ENCODE data around the gene SMAD6. TPM values are rescaled to one million over a fixed set of nuclear protein-coding genes. Genes with fewer than 3 reads are reported as not detected.

The SMAD6 gene
- total RNA-seq, 2 donors from 2014 or later: 0.31 to 0.35 TPM

DNA sequence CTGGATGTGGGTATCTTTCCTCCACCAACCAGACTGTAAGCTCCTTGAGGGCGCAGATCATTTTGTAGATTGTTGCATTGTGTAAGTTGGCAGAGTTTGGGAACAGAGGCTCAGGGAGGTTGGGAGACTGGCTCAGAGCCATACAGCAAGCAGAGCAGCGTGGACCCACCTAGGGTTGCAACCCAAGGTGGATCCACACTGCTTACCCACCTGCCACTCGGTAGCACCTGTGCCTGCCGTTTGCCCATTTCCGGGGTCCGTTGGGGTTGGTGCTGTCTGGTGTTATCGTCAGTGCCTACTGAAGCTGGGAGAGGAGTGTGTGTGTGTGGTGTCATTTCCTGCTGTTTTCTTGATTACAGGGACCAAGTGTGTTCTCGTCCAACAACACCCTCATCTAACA is 19.0 kb downstream of the SMAD6 start:
- DNase-seq (no peak), ATAC-seq (replicated peaks in 1 of 2) (no peak)
- H3K9me3 Mint-ChIP-seq: no peaks in the 10 kb centered on the region
- peaks cover 16% of the 10 kb centered on the region for H3K4me1 Mint-ChIP-seq (ENCODE audit: low read depth)
- H3K4me3 Mint-ChIP-seq: no peak overlapping the region
- no peaks in the 10 kb centered on the region for H3K27me3 Mint-ChIP-seq (ENCODE audit: low read depth)
- H3K27ac Mint-ChIP-seq: no peak overlapping the region
- no peaks in the 10 kb centered on the region for H3K36me3 Mint-ChIP-seq (ENCODE audit: insufficient read depth in 2 of 2)

DNA sequence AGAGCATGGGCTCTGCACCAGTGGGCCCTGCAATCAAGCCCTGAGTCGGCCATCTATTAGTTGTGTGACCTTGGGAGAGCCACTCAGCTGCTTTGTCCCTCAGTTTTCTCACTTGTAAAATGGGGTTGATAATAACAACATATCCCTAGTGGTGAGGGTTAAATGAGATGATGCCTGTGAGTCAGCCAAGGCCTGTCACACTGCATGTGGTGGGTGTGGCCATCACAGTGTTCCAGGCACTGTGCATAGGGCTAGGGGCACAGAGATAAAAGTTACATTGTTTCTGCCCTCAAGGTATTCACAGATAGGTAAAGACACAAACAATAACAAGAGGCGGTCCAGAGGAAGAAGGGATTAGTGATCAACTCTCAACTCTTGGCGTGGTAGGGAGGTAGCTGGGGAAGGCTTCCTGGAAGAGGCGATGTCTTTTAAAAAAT is 19.5 kb downstream of the SMAD6 start:
- H3K9me3 Mint-ChIP-seq: no peaks in the 10 kb centered on the region
- H3K4me3 Mint-ChIP-seq: no peak overlapping the region
- DNase-seq (no peak), ATAC-seq (replicated peaks in 1 of 2) (peak in 1 of 2 donors; percentile 47)
- H3K27me3 Mint-ChIP-seq (ENCODE audit: low read depth): no peaks in the 10 kb centered on the region
- H3K36me3 Mint-ChIP-seq (ENCODE audit: insufficient read depth in 2 of 2): no peaks in the 10 kb centered on the region
- H3K4me1 Mint-ChIP-seq (ENCODE audit: low read depth): peaks cover 16% of the 10 kb centered on the region
- H3K27ac Mint-ChIP-seq: no peak overlapping the region

DNA sequence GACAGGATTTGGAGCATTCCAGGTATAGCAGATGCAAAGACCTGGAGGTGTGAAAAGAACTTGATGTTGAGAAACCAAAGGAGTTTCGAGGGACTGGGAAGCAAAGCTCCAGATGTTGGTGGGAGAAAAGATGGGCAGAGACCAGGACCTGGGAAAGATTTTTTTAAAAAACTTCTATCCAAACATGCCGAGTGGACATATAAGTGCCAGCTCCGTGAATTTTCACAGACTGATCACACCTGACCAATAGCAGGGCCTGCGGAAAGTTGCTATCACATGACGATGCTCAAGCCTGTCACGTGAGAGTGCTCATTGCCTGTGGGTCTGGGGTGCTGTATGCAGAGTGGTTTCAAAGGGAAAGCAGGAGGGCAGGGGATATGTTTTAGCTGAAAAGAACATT is 19.9 kb downstream of the SMAD6 start:
- Mint-ChIP-seq H3K27me3 (ENCODE audit: low read depth) (no peaks in the 10 kb centered on the region), H3K27ac (no peak overlapping the region), H3K4me3 (no peak overlapping the region), H3K36me3 (ENCODE audit: insufficient read depth in 2 of 2) (no peaks in the 10 kb centered on the region), H3K9me3 (no peaks in the 10 kb centered on the region), H3K4me1 (ENCODE audit: low read depth) (peaks cover 16% of the 10 kb centered on the region)
- no peak for DNase-seq
- no peak for ATAC-seq (replicated peaks in 1 of 2)

DNA sequence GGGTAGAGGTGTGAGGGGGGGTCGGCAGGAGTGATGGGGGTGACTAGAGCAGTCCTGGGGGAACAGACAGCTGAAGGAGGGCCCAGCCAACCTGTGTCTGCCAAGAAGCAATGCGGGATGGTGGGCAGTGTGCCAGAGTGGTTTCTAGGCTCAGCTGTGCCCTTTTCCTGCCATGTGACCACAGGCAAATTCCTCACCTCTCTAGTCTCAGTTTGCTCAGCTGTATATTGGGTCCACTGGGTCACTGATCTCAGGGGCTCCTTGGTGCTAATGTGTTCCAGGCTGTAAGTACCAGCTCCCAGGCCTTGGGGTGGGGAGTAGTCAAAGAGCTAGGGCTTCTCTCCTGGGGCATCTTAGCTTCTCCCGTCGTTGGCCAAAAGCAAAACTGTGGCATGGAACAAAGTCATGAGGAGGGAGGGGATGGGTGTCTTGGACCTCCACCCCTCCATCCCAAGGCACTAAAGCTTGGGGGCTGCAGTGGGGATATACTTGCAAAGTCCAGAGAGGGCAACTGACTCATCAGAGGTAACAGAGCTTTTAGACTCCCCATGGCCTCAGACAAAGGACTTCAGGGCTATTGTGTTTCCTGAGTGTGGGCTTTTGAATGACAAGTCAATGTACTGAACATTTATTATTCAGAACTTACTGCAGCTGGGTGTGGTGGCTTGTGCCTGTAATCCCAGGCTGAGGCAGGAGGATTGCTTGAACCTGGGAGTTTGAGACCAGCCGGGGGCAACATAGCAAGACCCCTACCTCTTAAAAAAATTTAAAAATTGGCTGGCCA is 20.9 kb downstream of the SMAD6 start:
- H3K27me3 Mint-ChIP-seq (ENCODE audit: low read depth): no peaks in the 10 kb centered on the region
- ATAC-seq (replicated peaks in 1 of 2) (no peak), DNase-seq (no peak)
- H3K36me3 Mint-ChIP-seq (ENCODE audit: insufficient read depth in 2 of 2): no peaks in the 10 kb centered on the region
- no peak overlapping the region for H3K4me3 Mint-ChIP-seq
- peaks cover 16% of the 10 kb centered on the region for H3K4me1 Mint-ChIP-seq (ENCODE audit: low read depth)
- H3K9me3 Mint-ChIP-seq: no peaks in the 10 kb centered on the region
- H3K27ac Mint-ChIP-seq: no peak overlapping the region

DNA sequence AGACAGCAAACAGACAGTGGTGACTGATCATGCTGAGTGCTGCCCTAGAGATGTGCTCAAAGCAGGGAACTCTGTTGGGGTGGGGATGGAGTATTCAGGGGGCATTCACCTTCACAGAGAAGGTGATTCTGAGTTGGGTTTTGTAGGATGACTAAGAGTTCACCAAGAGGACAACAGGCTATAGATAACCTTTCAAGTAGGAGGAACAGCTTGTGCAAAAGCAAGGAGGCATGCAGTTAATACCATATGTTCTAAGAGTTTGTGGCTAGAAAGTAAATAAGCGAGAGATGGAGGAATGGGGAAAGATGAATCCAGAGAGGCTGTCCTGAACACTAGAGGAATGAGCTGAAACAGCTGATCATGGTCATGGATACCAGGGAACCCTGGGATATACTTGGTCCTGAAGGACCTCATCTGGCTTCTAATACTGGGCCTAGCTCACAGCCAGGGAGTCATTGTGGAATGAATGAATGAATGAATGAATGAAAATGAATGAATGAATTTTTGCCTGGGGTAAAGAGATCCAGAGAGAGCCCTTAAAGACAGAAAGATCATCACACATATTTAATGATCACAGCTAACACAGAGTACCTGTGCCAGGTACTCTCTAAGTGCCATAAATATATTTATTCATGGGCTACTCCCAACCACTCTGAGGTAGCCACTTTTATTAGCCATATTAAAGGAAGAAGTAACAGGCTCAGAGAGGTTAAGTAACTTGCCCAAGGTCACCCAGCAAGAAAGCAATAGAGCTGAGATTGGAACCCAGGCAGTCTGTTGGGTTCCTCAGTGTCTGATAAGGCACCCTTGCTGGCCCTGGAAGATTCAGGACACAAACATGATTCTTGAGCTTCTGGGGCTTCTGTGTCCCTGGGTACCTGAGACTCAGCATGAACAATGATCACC is 22.0 kb downstream of the SMAD6 start:
- H3K4me3 Mint-ChIP-seq: no peak overlapping the region
- H3K4me1 Mint-ChIP-seq (ENCODE audit: low read depth): peaks cover 16% of the 10 kb centered on the region
- H3K27me3 Mint-ChIP-seq (ENCODE audit: low read depth): no peaks in the 10 kb centered on the region
- H3K36me3 Mint-ChIP-seq (ENCODE audit: insufficient read depth in 2 of 2): no peaks in the 10 kb centered on the region
- ATAC-seq (replicated peaks in 1 of 2) (no peak), DNase-seq (no peak)
- H3K27ac Mint-ChIP-seq: no peak overlapping the region
- no peaks in the 10 kb centered on the region for H3K9me3 Mint-ChIP-seq

DNA sequence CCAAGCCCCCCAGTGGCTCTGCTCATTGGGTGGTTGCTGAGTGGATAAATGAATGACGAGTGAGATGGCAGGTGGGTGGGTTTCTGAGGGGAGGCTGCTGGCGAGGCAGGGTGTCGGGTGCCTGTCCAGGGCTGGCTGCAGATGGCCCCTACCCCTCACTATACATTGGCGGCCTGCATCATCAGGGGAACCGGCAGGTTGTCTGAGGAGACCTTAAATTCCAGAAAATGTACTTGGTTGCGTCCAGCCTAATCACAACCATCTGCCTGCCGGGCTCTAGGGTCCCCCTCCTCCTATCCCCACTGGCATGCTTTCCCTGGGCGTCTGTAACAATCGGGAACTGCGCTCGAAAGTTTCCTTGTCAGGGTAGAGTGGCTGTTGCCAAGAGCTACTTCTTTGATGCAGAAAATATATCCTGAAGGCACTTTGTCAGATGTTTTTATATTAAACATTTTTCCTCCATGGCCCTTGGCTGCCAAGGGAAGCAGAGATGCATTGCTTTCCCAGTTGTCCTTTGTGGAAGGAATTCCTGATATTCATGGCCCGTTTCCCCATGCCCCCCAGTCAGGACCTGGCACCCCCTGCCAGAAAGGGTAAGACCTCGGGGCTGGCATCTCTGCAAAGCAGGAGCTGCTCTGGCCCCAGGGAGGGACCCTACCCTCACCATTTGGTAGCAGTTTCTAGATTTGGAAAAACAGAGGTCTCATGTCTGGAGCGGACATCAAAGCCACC is 22.9 kb downstream of the SMAD6 start:
- DNase-seq (no peak), ATAC-seq (replicated peaks in 1 of 2) (no peak)
- Mint-ChIP-seq H3K36me3 (ENCODE audit: insufficient read depth in 2 of 2) (no peaks in the 10 kb centered on the region), H3K4me1 (ENCODE audit: low read depth) (peaks cover 16% of the 10 kb centered on the region), H3K27ac (no peak overlapping the region), H3K27me3 (ENCODE audit: low read depth) (no peaks in the 10 kb centered on the region), H3K4me3 (no peak overlapping the region), H3K9me3 (no peaks in the 10 kb centered on the region)

DNA sequence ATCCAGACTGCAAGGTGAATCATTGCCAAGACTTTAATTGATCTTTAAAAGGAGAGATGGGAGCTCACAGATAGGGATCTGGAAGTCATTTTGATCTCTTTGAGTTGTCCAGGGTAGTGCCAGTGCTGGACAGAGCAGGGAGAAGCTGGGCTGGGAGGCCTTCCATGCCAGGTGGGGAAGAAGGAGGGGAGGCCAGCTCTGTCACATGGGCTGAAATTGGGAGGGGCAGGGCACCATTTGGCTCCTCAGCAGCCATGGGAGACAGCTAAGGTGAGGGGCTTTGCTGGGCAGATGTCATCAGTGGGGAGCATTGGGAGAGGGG is 23.4 kb downstream of the SMAD6 start:
- Mint-ChIP-seq H3K36me3 (ENCODE audit: insufficient read depth in 2 of 2) (no peaks in the 10 kb centered on the region), H3K9me3 (no peaks in the 10 kb centered on the region), H3K27ac (no peak overlapping the region), H3K4me3 (no peak overlapping the region), H3K4me1 (ENCODE audit: low read depth) (peaks cover 11% of the 10 kb centered on the region), H3K27me3 (ENCODE audit: low read depth) (no peaks in the 10 kb centered on the region)
- ATAC-seq (replicated peaks in 1 of 2) (no peak), DNase-seq (no peak)

DNA sequence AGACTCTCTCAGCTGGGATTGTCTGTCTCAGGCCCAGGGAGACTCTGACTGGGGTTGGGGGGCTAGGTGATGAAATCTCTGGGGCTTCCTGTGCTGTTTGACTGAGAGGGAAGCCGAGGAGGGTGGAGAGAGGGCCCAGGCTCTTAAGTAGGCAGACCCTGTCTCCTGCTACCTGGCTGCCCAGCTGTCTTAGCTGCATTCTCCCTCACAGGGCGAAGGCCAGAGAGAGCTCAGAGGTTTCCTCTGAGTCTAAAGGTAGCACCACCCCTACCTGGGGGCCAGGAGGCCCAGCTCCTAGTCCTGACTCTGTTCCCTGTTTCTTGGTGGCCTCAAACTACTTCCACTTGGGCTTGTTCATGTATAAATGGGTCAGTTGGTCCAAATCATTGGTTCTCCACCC is 24.4 kb downstream of the SMAD6 start:
- no peak for DNase-seq
- no peak for ATAC-seq (replicated peaks in 1 of 2)
- no peaks in the 10 kb centered on the region for H3K27me3 Mint-ChIP-seq (ENCODE audit: low read depth)
- H3K4me1 Mint-ChIP-seq (ENCODE audit: low read depth): peaks cover 1% of the 10 kb centered on the region
- no peaks in the 10 kb centered on the region for H3K9me3 Mint-ChIP-seq
- no peaks in the 10 kb centered on the region for H3K36me3 Mint-ChIP-seq (ENCODE audit: insufficient read depth in 2 of 2)
- H3K27ac Mint-ChIP-seq: no peak overlapping the region
- H3K4me3 Mint-ChIP-seq: no peak overlapping the region

DNA sequence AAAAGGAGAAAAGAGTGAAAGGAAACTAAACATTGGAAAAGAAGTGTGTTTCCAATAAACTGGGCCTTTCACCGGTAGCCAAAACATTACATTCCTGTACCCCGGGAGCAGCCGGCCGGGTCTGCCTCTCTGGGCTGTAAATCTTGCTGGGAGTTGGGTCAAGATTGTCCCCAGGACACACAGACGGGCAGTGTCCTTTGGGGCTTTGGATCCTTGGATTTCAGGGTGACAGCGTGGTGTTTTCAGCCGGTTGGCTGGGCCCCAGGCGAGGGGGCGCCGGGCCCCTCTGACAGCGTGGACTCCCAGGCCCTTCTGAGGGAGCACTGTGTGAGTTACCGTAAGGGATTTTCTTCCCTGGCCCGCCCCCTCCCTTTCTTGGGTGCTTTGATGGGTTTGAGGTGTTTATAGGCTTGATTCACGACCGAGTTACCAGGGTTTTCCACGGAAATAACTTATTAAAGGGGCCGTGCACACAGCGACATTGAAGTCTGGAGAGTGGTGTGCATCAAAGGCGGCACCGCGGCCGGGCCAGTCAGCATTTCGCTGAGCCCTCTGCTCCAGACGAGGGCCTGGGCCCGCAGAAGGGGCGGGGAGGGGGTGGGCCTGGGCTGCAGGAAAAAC is 27.4 kb downstream of the SMAD6 start:
- Mint-ChIP-seq H3K27me3 (ENCODE audit: low read depth) (no peaks in the 10 kb centered on the region), H3K4me1 (ENCODE audit: low read depth) (no peaks in the 10 kb centered on the region), H3K36me3 (ENCODE audit: insufficient read depth in 2 of 2) (no peaks in the 10 kb centered on the region), H3K4me3 (no peak overlapping the region), H3K27ac (no peak overlapping the region), H3K9me3 (no peaks in the 10 kb centered on the region)
- ATAC-seq (replicated peaks in 1 of 2): no peak
- no peak for DNase-seq

DNA sequence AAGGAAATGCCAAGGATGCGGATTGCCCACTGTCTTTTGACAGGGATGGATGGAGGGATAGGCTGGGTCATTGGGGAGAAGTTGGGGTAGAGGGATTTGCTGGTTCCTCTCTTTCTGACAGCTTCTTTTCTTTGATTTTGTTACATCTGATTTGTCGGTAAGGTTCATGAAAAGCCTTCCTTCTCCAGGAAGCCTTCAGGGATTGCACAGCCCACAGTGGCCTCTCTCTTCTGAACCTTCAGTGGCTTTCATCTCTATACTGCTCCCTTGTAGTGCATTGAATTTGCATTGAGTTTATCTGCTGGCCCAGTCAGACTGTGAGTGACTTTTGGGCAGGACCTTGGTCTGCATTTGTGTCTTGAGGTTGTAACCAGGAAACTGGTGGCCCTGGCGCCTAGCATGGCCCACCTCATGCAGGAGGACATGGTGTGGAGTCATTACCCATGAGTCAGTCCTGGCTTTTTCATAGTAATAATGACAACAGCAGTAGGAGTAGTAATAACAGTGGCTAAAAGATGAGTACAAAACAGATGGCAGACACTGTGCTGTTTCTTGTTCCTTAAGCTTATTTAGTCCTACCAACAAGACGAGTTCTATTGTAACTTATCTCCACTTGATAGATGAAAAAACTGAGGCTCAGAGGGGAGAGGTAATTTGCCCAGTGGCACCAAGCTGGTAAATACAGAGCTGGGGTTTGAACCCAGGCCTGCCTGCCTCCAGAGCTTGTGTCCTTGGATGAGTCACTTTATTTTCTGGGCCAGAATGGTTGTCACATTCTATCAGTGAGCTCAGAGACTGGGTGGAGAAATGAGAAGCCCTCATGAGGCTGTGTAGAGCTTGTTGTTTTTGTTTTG is 28.4 kb downstream of the SMAD6 start:
- peak; percentile 8 to 42 for DNase-seq

DNA sequence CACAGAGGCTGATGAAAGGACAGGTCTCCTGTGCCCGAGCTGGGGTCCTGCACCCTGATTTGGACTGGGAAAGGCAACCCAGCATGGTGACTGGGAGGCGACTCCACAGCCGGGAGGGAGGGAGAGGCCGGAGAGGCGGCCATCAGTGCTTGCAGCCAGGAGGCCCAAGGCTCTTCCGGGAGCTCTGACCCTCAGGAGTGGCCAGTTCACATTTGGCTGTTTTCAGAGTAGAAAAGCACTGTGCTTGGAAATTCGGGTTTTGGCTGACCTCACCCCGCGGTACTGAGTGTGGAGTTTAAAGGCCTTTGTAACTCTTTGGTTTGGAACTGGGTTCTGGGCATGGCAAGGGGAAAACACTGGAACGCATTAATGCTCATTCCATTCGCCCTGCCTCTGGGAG is 31.9 kb downstream of the SMAD6 start:
- Mint-ChIP-seq H3K4me3 (no peak overlapping the region), H3K9me3 (no peaks in the 10 kb centered on the region), H3K4me1 (ENCODE audit: low read depth) (no peaks in the 10 kb centered on the region), H3K36me3 (ENCODE audit: insufficient read depth in 2 of 2) (no peaks in the 10 kb centered on the region), H3K27ac (no peak overlapping the region), H3K27me3 (ENCODE audit: low read depth) (no peaks in the 10 kb centered on the region)
- no peak for ATAC-seq (replicated peaks in 1 of 2)
- DNase-seq: no peak

More for the DNA sequence above, 28.4 kb downstream of the SMAD6 start:
- Mint-ChIP-seq H3K36me3 (ENCODE audit: insufficient read depth in 2 of 2) (no peaks in the 10 kb centered on the region), H3K4me1 (ENCODE audit: low read depth) (no peaks in the 10 kb centered on the region), H3K9me3 (no peaks in the 10 kb centered on the region), H3K4me3 (no peak overlapping the region), H3K27me3 (ENCODE audit: low read depth) (no peaks in the 10 kb centered on the region), H3K27ac (no peak overlapping the region)
- ATAC-seq (replicated peaks in 1 of 2): peak; percentile 83 to 94

Measured in activated T-cell treated with anti-CD3 and anti-CD28 coated beads, Interleukin-2, amount 50 U/mL, for 72 hours (primary cell).